Upper lobe of left lung (tissue), 4 donors: Measurements from ENCODE around the gene ADAM19.

Experiments
- POLR2AphosphoS5 ChIP-seq, 2 donors: sonication (generic); formaldehyde crosslinking; IDR thresholded peaks; one replicate each; pipeline ENCODE4 v1.5.1; 2017; ENCODE audit warnings: antibody characterized with exemption in 2 of 2
- TF ChIP-seq, protein P1 (sequence below), 6 experiments: fragments of 450-650 bp in 4 of 6; fragments of 200-600 bp in 2 of 6; sonication (generic) in 2 of 6; IDR thresholded peaks; one replicate each; pipeline ENCODE4 v1.5.1; 2016 to 2019; ENCODE audit warnings: antibody characterized with exemption in 6 of 6

DNA sequence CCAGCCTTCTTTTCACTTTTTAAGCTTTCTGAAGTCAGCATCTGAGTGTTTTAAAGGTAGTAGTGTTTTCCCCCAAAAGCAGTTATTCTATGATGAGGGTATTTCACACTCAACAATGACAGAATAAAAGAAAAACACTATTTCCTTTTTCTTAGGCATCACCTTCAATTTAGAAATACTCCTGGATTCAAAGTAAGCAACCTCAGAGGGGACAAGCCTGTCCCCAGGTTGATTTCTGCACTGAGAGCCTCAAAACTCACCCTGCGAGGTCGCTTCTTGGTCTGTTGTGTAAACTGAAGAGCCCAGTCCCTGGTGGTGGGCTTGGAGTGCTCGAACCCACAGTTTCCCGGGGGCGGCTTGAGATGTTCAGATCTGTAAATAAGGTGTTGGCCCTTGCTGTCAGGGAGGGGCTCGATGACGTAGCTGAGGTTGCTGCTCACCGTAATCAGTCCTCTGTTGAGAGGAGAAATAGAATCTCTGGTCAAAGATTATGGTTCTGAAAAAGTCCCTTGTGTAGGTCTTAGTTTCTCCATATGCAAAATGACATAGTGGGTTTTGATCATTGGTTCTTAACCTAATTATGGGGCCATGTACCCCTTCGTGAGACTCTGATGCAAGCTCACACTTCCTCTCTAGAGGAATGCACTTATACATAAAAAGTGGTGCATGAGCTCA lies 55.9 kb downstream of the ADAM19 start:
- TF ChIP-seq, protein P1, sequence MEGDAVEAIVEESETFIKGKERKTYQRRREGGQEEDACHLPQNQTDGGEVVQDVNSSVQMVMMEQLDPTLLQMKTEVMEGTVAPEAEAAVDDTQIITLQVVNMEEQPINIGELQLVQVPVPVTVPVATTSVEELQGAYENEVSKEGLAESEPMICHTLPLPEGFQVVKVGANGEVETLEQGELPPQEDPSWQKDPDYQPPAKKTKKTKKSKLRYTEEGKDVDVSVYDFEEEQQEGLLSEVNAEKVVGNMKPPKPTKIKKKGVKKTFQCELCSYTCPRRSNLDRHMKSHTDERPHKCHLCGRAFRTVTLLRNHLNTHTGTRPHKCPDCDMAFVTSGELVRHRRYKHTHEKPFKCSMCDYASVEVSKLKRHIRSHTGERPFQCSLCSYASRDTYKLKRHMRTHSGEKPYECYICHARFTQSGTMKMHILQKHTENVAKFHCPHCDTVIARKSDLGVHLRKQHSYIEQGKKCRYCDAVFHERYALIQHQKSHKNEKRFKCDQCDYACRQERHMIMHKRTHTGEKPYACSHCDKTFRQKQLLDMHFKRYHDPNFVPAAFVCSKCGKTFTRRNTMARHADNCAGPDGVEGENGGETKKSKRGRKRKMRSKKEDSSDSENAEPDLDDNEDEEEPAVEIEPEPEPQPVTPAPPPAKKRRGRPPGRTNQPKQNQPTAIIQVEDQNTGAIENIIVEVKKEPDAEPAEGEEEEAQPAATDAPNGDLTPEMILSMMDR (IDR thresholded peaks at IDR 0.05), result no peak
- TF ChIP-seq POLR2AphosphoS5 (IDR thresholded peaks at IDR 0.05), result no peak
